Measurements from ENCODE around the gene CYTH1.

DNA sequence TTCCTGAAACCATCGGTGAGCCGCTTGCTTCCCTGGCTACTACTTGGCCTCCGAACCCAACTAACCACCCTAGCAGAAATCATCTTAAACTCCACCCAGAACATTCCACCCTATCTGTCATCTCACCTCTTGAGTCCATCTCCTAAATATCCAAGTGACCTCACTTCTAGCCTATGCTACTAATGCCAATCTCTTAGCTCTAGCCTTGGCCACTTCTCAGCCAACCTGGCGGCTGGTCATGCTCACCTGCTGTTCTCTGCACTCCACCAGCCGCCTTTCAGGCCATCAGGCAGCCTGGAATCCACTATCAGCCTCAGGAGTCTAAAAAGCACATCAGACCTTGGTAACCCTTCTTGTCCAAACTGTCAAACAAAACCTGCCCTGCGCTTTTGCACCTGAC lies 11.9 kb upstream of the CYTH1 start:
- TF ChIP-seq, protein P1, sequence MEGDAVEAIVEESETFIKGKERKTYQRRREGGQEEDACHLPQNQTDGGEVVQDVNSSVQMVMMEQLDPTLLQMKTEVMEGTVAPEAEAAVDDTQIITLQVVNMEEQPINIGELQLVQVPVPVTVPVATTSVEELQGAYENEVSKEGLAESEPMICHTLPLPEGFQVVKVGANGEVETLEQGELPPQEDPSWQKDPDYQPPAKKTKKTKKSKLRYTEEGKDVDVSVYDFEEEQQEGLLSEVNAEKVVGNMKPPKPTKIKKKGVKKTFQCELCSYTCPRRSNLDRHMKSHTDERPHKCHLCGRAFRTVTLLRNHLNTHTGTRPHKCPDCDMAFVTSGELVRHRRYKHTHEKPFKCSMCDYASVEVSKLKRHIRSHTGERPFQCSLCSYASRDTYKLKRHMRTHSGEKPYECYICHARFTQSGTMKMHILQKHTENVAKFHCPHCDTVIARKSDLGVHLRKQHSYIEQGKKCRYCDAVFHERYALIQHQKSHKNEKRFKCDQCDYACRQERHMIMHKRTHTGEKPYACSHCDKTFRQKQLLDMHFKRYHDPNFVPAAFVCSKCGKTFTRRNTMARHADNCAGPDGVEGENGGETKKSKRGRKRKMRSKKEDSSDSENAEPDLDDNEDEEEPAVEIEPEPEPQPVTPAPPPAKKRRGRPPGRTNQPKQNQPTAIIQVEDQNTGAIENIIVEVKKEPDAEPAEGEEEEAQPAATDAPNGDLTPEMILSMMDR (IDR thresholded peaks at IDR 0.05): no peak
- no peak for TF ChIP-seq POLR2A (IDR thresholded peaks at IDR 0.05)
- no peak for TF ChIP-seq POLR2AphosphoS5 (IDR thresholded peaks at IDR 0.05)
- TF ChIP-seq EP300 (IDR thresholded peaks at IDR 0.05): no peak

Measured in upper lobe of left lung (tissue), 4 donors.